ENCODE results near the gene F12.
"Not testable (repeated sequence)": the region's sequence is repeated elsewhere in the genome, so short reads cannot be mapped to it uniquely, and the experiment has no call there.

Gene F12

GRCh38 chr5:177367323-177367848 lies 42.0 kb downstream of the F12 start:
- no peak for DNase-seq

DNA sequence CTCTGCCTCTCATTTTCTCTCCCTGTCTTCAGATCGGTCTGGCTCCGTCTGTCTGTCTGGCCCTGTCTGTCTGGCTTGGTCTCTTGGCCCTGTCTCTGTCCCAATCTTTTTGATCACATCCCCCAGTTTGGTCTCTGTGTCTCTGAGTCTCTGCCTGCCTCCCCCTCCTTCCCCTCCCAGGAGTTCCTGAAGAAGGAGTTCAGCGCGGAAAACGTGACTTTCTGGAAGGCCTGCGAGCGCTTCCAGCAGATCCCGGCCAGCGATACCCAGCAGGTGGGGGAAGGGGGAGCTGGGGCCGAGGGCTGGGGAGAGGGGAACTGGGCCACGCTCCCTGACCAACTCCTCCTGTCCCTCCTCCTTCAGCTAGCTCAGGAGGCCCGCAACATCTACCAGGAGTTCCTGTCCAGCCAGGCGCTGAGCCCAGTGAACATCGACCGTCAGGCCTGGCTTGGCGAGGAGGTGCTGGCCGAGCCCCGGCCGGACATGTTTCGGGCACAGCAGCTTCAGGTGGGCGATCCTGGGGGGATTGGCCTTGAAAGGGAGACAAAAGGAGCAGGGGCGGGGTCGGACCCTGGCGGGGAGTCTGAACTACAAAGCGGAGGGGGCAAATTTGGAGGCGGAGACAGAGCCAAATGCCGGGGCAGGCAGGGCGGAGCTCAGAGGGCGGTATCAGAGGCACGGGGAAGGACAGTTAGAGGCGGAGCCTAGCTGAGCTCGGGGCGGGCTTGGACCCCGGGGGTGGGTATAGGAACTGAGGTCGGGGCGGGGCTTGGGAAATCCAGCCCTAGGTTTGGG lies 42.6 kb downstream of the F12 start:
- DNase-seq = no peak

DNA sequence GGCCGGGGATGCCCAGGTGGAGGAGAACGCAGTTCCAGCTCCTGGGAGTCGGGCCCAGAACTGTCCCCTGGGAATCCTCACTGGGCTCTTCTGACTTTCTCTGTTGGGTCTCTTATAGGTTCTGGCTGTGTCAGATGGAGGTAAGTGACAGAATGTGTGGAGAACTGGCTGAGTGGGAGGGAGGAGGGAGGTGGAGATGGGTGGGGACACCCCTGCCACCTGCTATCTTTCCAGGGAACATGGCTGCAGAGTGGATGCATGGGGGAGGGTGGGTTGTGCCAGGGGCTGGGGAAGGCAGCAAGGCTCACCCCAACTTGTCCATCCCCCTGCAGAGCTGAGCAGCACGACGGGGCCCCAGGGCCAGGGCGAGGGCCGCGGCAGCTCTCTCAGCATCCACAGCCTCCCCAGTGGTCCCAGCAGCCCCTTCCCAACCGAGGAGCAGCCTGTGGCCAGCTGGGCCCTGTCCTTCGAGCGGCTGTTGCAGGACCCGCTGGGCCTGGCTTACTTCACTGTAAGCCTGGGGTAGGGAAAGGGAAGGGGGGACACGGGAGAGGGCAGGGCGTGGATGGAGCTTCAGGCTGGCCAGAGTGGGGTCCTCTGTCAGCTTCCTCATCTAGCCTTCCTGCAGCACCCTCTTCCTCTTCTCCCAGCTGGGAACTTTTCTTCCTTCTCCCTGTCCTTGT lies 43.4 kb downstream of the F12 start:
- DNase-seq = no peak

- no peak for DNase-seq
Measured at GRCh38 chr5:177364159-177364962, 45.0 kb downstream of the F12 start.

DNA sequence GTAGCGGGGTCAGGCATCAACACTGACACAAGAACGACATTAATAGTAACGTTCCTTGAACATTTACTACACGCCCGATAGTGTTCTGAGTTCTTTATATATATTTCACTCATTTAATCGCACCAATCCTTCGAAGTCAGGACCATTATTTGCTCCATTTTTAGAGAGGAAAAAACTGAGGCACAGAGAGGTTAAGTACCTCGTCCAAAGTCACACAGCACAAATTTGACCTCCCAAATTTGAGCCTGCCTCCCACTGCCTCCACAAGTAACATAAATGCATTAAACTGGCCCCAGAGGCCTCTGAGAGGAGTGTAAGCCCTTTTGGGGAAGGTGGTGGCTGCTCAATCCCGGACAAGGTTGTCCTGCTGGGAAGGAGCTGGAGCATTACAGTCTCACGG lies 45.8 kb downstream of the F12 start:
- no peak for DNase-seq

DNA sequence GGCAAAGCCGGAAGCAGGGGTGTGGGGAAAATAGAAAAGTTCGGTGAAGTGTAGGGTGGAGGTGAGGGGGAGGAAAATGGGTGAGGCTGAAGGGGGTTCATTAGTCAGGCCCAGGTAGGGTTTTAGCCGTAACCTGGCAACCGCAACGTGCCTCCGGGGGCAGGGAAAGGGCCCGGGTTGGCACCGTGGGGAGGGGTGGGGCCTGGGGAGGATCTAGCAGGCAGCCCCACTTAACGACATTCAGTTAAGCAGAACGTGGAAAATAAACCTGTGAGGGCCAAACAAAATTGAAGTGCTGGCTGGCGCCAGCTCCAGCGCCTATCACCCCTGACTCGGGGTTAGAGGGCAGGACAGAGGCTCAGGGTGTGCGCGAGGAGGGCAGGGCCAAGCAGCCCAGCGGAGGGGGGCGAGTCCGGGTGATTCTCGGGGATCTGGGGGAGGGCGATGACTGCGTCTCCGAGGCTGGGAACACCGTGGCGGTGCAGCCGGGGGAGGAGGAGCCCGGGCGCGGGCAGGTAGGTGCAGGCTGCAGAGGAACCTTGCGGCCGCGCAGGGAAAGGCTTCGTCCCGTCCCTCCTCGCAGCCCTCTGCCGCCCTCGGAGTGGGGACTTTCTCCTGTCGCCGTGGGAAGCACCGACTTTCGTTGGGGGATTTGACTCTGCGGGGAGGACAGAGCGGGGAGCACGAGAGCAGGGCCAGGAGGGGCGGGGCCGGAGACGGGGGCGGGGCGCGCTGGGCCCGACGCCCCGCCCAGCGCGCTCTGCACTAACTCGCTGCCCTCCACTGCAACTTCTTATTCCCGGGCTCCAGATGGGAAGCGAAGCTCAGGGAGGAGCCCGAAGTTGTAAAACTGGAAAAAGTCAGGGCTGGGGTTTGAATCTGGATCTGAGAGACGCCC lies 46.5 kb downstream of the F12 start:
- DNase-seq = peak in 1 of 2 donors; percentile 8

GRCh38 chr5:177362292-177362609 lies 47.1 kb downstream of the F12 start:
- no peak for DNase-seq

DNA sequence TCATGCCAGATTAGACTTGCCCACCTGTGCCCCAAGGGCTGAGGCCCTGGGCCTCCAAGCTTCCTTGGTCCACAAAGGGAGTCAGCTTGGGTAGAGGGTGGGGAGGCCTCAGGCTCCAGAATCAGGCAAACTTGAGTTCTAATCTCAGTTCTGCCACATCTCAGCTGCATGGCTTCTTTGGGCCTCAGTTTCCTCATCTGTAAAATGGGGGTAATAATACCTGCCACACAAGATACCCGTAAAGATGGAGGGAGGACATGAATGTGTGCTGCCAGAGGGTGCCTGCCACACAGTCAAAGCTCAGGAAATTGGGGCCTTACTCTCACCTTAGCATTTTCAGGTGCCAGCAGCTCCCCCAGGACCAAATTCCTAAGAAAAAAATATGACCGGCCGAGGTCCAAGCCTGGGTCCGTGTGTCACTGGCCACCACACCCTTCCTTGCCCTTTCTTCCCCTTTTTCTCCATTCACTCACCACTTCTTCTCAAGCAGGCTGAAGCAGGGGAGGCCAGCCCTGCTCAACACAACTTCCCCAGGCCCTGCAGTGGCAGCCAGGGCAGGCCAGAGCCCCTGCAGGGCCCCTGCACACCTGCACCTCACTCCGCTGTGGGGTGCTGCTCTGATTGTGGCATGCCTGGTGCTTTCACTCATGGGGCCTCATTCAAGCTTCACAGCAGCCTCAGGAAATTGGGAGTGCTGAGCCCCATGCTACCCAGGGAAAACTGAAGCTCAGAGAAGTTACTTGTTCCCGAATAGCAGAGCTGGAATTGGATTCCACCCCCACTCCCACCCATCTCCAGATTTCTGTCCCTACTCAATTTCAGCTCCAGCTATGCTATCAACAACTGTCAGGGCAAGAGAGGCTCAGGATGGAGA lies 47.7 kb downstream of the F12 start:
- DNase-seq = peak in 1 of 2 donors; percentile 11

DNA sequence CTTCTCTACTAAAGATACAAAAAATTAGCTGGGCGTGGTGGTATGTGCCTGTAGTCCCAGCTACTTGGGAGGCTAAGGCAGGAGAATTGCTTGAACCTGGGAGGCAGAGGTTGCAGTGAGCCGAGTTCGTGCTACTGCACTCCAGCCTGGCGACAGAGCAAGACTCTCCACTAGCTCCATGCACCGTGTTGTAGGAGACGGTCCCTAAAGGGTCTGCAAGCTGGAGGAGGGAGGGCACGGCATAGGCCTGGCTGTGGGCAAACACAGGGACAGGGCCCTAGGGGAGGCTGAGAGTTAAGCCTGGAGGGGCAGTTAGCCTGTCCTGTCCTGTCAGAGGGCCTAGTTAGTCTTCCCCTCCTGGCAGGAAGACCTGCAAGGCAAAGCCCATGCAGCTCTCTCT lies 48.6 kb downstream of the F12 start:
- not testable (repeated sequence) for DNase-seq

- DNase-seq = no peak
Measured at GRCh38 chr5:177359860-177360259, 49.5 kb downstream of the F12 start.

DNA sequence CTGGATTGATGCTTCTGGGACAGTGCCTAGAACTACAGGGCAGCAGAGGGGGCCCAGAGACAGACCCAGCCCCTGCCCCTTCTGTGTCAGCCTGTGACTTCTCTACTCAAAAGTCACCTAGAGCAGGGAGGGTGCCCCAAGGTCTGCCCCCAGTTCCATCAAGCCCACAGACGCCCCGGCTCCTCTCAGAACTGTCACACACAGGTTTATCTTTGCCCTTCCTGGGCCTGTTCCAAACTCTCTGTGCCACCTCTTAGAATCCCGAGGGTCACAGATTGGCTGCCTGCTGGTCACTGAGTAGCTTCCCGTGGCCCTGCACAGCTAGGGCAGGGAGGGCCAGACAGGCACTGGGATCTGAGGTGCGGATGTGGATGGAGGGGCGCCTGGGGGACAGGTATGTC lies 49.9 kb downstream of the F12 start:
- no peak for DNase-seq

- DNase-seq = no peak
Measured at GRCh38 chr5:177358370-177358819, 51.0 kb downstream of the F12 start.

GRCh38 chr5:177357459-177358351 lies 51.7 kb downstream of the F12 start, which contains the start of gene RGS14:
Gene RGS14 (plus strand): TSS chr5:177357924. CDS start chr5:177358025, 101 bp downstream.
- DNase-seq = peak; percentile 24 to 93

GRCh38 chr5:177357146-177357458 lies 52.3 kb downstream of the F12 start:
- DNase-seq = no peak

GRCh38 chr5:177356746-177357145 lies 52.6 kb downstream of the F12 start:
- no peak for DNase-seq

- DNase-seq = no peak
Measured at GRCh38 chr5:177355868-177356168, 53.5 kb downstream of the F12 start.

GRCh38 chr5:177355162-177355867 lies 54.0 kb downstream of the F12 start:
- no peak for DNase-seq

GRCh38 chr5:177354711-177355110 lies 54.7 kb downstream of the F12 start:
- no peak for DNase-seq

GRCh38 chr5:177354256-177354655 lies 55.1 kb downstream of the F12 start:
- DNase-seq = no peak

DNA sequence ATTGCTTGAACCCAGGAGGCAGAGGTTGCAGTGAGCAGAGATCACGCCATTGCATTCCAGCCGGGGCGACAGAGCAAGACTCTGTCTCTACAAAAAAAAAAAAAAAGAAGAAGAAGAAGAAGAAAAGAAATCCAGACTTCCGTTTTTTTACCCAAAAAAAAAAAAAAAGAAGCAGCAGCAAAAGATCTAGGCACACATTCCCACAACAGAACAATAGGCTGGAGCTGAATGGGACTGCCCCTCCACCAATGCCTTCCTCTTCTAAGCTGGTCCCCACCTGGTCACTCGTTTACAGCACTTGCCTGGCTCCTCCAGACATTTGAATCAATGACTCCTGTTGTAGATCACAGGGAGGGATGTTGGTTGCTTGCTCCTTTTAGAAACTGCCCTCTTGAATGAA lies 56.3 kb downstream of the F12 start:
- peak in 1 of 2 donors; percentile 41 for DNase-seq
